ENCODE measurements around the gene SCO1. TPM values are rescaled to one million over a fixed set of nuclear protein-coding genes. Genes with fewer than 3 reads are reported as not detected.

SCO1 gene
- total and polyA plus RNA-seq, 2 donors (not counting 3 experiments of a cell fraction or from before 2014, with no cell fraction given) = 11.9 to 30.8 TPM

DNA sequence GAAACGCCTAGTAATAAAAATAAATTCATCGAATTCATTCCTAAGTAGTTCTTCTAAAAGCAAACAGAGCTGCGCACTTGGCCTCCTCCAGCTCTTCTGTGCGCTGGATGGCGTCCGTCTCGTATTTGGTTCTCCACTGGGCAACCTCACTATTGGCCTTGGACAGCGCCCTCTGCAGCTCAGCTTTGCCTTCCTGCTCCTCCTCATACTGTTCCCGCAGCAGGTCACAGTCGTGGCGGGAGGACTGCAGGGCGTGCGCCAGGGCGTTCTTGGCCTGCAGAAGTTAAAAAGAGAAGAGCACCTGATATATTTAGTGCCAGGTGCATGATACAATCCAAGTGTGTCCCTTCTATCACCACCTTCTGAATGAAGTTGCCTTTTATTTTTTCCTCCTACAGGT lies 62.0 kb downstream of the SCO1 start:
- Histone ChIP-seq H3K9ac (replicated peaks; ENCODE audit: extremely low read depth, insufficient read depth, low read length) (no peak overlapping the region), H3K4me2 (ENCODE audit: insufficient read depth, low read length) (no peak overlapping the region), H2AFZ (ENCODE audit: low read depth, low read length) (no peak overlapping the region), H3K9me3 (replicated peaks; ENCODE audit: control insufficient read depth, insufficient read depth, low read length) (no peaks in the 10 kb centered on the region), H3K4me1 (ENCODE audit: control insufficient read depth, extremely low read depth, insufficient read depth, low read length) (no peaks in the 10 kb centered on the region), H3K9me1 (replicated peaks; ENCODE audit: control insufficient read depth, extremely low read depth, insufficient read depth, low read length) (no peaks in the 10 kb centered on the region), H3K27ac (ENCODE audit: insufficient read depth, low read depth, low read length) (no peak overlapping the region), H3K36me3 (ENCODE audit: control insufficient read depth in 2 of 2, extremely low read depth in 1 of 2, insufficient read depth in 2 of 2, low read length in 2 of 2) (no peaks in the 10 kb centered on the region), H3K79me2 (ENCODE audit: control insufficient read depth, insufficient read depth, low read length) (no peaks in the 10 kb centered on the region), H4K20me1 (replicated peaks; ENCODE audit: control insufficient read depth, extremely low read depth, insufficient read depth, low read length) (no peaks in the 10 kb centered on the region), H3K27me3 (ENCODE audit: control insufficient read depth in 2 of 2, insufficient read depth in 2 of 2, low read length in 2 of 2) (no peaks in the 10 kb centered on the region), H3K4me3 (replicated peaks in 1 of 3; ENCODE audit: insufficient read depth in 1 of 3, low read depth in 1 of 3, low read length in 3 of 3) (no peak overlapping the region)
- intact Hi-C loops (cut with micrococcal nuclease) = no loop called here
- ChIA-PET POLR2A (no interaction called here), CTCF (interaction anchor here (1.8 to 4.2 kb wide), 2 partner anchors 12 to 19 kb away, joined by 9 to 27 read pairs; no protein-coding TSS in a partner anchor)
- no peak for DNase-seq (ENCODE audit: low read depth, low spot score)
- TF ChIP-seq EZH2 (IDR thresholded peaks at IDR 0.05; ENCODE audit: borderline replicate concordance, low read depth, low read length, severe bottlenecking) (no peak), GATA2 (IDR thresholded peaks at IDR 0.05; ENCODE audit: insufficient read depth, insufficient read length, low read depth, low read length) (no peak), FOS (IDR thresholded peaks at IDR 0.05; ENCODE audit: borderline replicate concordance, insufficient read depth, low read length) (no peak), MYC (IDR thresholded peaks at IDR 0.05; ENCODE audit: low read depth, low read length) (no peak), JUN (IDR thresholded peaks at IDR 0.05; ENCODE audit: borderline replicate concordance, insufficient read depth, insufficient read length, low read depth) (no peak), POLR2AphosphoS5 (IDR thresholded peaks at IDR 0.05; ENCODE audit: insufficient read depth, low read depth, low read length) (no peak), POLR2A (IDR thresholded peaks at IDR 0.05; ENCODE audit: low read depth, low read length) (no peak), CTCF (IDR thresholded peaks at IDR 0.05; ENCODE audit: extremely low read depth in 1 of 2, insufficient read depth in 1 of 2, low read depth in 1 of 2, low read length in 2 of 2) (no peak)
- TF ChIP-seq, protein P1, sequence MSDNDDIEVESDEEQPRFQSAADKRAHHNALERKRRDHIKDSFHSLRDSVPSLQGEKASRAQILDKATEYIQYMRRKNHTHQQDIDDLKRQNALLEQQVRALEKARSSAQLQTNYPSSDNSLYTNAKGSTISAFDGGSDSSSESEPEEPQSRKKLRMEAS (IDR thresholded peaks at IDR 0.05; ENCODE audit: insufficient read depth, insufficient read length) = no peak
- FAIRE-seq = no peak
- dilution Hi-C loops (cut with MboI; ENCODE audit: extremely low pct_ligation_motif_present, low sequenced_read_pairs) = no loop called here
- no TSS peak for BruUV-seq (replicated peaks)
